ENCODE measurements around the gene CMTM7.

- TF ChIP-seq, protein P1, sequence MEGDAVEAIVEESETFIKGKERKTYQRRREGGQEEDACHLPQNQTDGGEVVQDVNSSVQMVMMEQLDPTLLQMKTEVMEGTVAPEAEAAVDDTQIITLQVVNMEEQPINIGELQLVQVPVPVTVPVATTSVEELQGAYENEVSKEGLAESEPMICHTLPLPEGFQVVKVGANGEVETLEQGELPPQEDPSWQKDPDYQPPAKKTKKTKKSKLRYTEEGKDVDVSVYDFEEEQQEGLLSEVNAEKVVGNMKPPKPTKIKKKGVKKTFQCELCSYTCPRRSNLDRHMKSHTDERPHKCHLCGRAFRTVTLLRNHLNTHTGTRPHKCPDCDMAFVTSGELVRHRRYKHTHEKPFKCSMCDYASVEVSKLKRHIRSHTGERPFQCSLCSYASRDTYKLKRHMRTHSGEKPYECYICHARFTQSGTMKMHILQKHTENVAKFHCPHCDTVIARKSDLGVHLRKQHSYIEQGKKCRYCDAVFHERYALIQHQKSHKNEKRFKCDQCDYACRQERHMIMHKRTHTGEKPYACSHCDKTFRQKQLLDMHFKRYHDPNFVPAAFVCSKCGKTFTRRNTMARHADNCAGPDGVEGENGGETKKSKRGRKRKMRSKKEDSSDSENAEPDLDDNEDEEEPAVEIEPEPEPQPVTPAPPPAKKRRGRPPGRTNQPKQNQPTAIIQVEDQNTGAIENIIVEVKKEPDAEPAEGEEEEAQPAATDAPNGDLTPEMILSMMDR (IDR thresholded peaks at IDR 0.05; ENCODE audit: low read depth, low read length) = no peak
- TF ChIP-seq EZH2phosphoT487 (IDR thresholded peaks at IDR 0.05; ENCODE audit: low read depth) = no peak
These were observed 39.1 kb upstream of the CMTM7 start for GRCh38 chr3:32352563-32352962.

Measured in OCI-LY3 (cell line).